A375 (cell line): ENCODE data around the gene RGS21. TPM values are rescaled to one million over a fixed set of nuclear protein-coding genes. Genes with fewer than 3 reads are reported as not detected.

Source experiments
- total RNA-seq: library from RNA; depleted of rRNA; stranded (reverse); fragments of >200 nt; shearing (Covaris generic); gene quantifications from 2 replicates; pipeline ENCODE4 v1.2.3, GENCODE V29; 2014; rRNA removed

The RGS21 gene, protein sequence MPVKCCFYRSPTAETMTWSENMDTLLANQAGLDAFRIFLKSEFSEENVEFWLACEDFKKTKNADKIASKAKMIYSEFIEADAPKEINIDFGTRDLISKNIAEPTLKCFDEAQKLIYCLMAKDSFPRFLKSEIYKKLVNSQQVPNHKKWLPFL
- not detected in 2 replicates for total RNA-seq

DNA sequence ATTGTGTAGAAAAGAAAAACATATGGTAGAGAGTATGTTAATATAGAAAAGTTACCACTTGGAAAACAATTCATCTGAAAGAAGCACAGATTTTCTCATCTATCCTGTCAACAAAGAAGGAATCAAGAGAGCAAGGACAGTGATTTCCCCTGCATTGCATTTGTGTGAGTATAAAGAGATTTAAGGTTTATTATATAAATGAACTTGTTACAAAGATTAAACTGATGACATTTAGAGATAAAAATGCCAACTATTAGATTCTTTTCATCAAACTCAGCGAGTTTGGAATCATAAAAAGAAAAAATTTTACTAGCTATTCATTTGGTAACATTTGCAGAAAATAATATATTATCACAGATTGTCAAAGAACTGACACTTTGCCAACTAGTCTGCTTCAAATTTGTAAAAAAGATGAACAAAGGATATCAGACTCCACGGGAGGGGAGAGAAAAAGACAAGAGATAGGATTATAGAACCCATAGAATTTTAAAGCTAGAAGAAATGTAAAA is at the start of gene RGS21:
Gene RGS21 (plus strand): TSS at position 51 of the 509 bp plus-strand sequence. CDS start 26,045 bp downstream, outside the sequence.

Other genes with a start within 250 kb of the RGS21 start
- gene RGS18, start 158.5 kb upstream of the RGS21 start, total RNA-seq = not detected in 2 replicates